Measurements from ENCODE around the gene SLC35F5. TPM values are rescaled to one million over a fixed set of nuclear protein-coding genes. Genes with fewer than 3 reads are reported as not detected.

Gene SLC35F5
- total and polyA plus RNA-seq, 2 of the 13 experiments (the other 11 are each of a cell fraction or from before 2014, with no cell fraction given): 139 to 174 TPM

- TF ChIP-seq RERE (CRISPR knock-in tag; IDR thresholded peaks at IDR 0.05; ENCODE audit: low read depth) (peak; percentile 9; the same call in 1 of the 2 replicates), ZBTB21 (CRISPR knock-in tag; IDR thresholded peaks at IDR 0.05) (no peak), SP140L (CRISPR knock-in tag; IDR thresholded peaks at IDR 0.05; ENCODE audit: borderline replicate concordance) (0 out of 2 replicates have a peak, but pooled peaks have one; percentile 18), AKNA (CRISPR knock-in tag; IDR thresholded peaks at IDR 0.05; ENCODE audit: borderline replicate concordance) (no peak), GTF3A (CRISPR knock-in tag; conservative IDR thresholded peaks at IDR 0.05) (no peak), ZFX (CRISPR knock-in tag; IDR thresholded peaks at IDR 0.05; ENCODE audit: low read depth) (no peak), U2AF1 (optimal IDR thresholded peaks at IDR 0.05; ENCODE audit: low read depth, low read length) (no peak), HDAC2 (CRISPR knock-in tag; IDR thresholded peaks at IDR 0.05) (0 out of 2 replicates have a peak, but pooled peaks have one; percentile 50), POLR2A (IDR thresholded peaks at IDR 0.05; ENCODE audit: insufficient read depth in 1 of 2, low read depth in 2 of 2, low read length in 2 of 2) (0 out of 4 replicates have a peak, but pooled peaks of 1 of the 2 experiments have one; percentile 12), HOXD1 (CRISPR knock-in tag; IDR thresholded peaks at IDR 0.05) (peak; percentile 26; the same call in 1 of the 2 replicates), ZNF781 (CRISPR knock-in tag; IDR thresholded peaks at IDR 0.05; ENCODE audit: borderline replicate concordance, not compliant biosample characterization) (no peak), ZBTB49 (CRISPR knock-in tag; IDR thresholded peaks at IDR 0.05; ENCODE audit: borderline replicate concordance) (no peak)
- TF ChIP-seq, protein P1, sequence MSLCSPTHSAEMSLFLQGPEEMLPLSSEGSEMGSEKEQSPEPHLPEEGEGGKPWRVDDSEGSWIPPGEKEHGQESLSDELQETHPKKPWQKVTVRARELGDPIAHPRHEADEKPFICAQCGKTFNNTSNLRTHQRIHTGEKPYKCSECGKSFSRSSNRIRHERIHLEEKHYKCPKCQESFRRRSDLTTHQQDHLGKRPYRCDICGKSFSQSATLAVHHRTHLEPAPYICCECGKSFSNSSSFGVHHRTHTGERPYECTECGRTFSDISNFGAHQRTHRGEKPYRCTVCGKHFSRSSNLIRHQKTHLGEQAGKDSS (CRISPR knock-in tag; IDR thresholded peaks at IDR 0.05; ENCODE audit: borderline replicate concordance, low read depth): no peak
- TF ChIP-seq, protein P2, sequence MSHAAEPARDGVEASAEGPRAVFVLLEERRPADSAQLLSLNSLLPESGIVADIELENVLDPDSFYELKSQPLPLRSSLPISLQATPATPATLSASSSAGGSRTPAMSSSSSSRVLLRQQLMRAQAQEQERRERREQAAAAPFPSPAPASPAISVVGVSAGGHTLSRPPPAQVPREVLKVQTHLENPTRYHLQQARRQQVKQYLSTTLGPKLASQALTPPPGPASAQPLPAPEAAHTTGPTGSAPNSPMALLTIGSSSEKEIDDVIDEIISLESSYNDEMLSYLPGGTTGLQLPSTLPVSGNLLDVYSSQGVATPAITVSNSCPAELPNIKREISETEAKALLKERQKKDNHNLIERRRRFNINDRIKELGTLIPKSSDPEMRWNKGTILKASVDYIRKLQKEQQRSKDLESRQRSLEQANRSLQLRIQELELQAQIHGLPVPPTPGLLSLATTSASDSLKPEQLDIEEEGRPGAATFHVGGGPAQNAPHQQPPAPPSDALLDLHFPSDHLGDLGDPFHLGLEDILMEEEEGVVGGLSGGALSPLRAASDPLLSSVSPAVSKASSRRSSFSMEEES (CRISPR knock-in tag; IDR thresholded peaks at IDR 0.05): no peak
Observed at GRCh38 chr2:113755835-113756354, 547 bp downstream of the SLC35F5 start (continued).
